ENCODE results near the gene CELSR2.

Gene CELSR2

GRCh38 chr1:109290137-109290536, 40.8 kb downstream of the CELSR2 start:
- no peaks in the 10 kb centered on the region for H3K36me3 ChIP-seq (ENCODE audit: insufficient read depth, low read length)
- no peaks in the 10 kb centered on the region for H4K20me1 ChIP-seq (ENCODE audit: insufficient read depth, low read length)
- no peaks in the 10 kb centered on the region for H3K79me2 ChIP-seq (ENCODE audit: insufficient read depth, low read length)
- H3K27ac ChIP-seq (ENCODE audit: low read length): no peak overlapping the region
- DNase-seq (no peak), ATAC-seq (ENCODE audit: insufficient read depth, low read depth) (no peak)
- no peak overlapping the region for H3K4me3 ChIP-seq (ENCODE audit: low read depth in 1 of 2, low read length in 2 of 2)
- H3K27me3 ChIP-seq (ENCODE audit: insufficient read depth, low read length, poor library complexity): no peaks in the 10 kb centered on the region
- H3K4me2 ChIP-seq (ENCODE audit: insufficient read depth, low read length): no peak overlapping the region
- TF ChIP-seq CTCF (IDR thresholded peaks at IDR 0.05; ENCODE audit: borderline replicate concordance, extremely low read depth, low read length, poor library complexity, severe bottlenecking) (no peak), EZH2 (IDR thresholded peaks at IDR 0.05; ENCODE audit: borderline replicate concordance, low read depth, low read length, severe bottlenecking) (no peak)
- no peak overlapping the region for H3K9ac ChIP-seq (ENCODE audit: low read depth, low read length)
- H2AFZ ChIP-seq (ENCODE audit: low read depth, low read length): no peak overlapping the region
- H3K4me1 ChIP-seq (ENCODE audit: insufficient read depth, low read length): no peaks in the 10 kb centered on the region
- H3K9me3 ChIP-seq (ENCODE audit: insufficient read depth, low read length, severe bottlenecking): no peaks in the 10 kb centered on the region

DNA sequence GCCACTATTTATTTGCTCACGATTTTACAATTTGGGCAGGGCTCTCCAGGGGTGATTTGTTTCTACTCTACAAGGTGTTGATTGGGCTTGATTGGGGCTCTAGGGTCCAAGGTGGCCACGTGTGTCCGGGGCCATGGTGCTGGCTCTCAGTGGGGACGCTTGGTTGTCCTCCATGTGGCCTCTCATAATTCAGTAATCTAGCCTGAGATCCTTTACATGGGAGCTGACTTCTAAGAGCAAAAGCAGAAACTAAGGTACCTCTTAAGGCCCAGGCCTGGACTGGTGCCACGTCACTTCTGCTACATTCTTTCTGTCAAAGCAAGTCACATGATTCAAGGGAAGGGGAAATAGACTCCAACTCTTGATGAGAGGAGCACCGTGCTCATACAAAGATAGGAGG, 41.7 kb downstream of the CELSR2 start:
- Histone ChIP-seq H3K4me1 (ENCODE audit: insufficient read depth, low read length) (no peaks in the 10 kb centered on the region), H3K9me3 (ENCODE audit: insufficient read depth, low read length, severe bottlenecking) (no peaks in the 10 kb centered on the region), H3K79me2 (ENCODE audit: insufficient read depth, low read length) (no peaks in the 10 kb centered on the region), H3K27me3 (ENCODE audit: insufficient read depth, low read length, poor library complexity) (no peaks in the 10 kb centered on the region), H3K36me3 (ENCODE audit: insufficient read depth, low read length) (no peaks in the 10 kb centered on the region), H3K9ac (ENCODE audit: low read depth, low read length) (no peak overlapping the region), H3K27ac (ENCODE audit: low read length) (no peak overlapping the region), H3K4me3 (ENCODE audit: low read depth in 1 of 2, low read length in 2 of 2) (no peak overlapping the region), H3K4me2 (ENCODE audit: insufficient read depth, low read length) (no peak overlapping the region), H4K20me1 (ENCODE audit: insufficient read depth, low read length) (no peaks in the 10 kb centered on the region), H2AFZ (ENCODE audit: low read depth, low read length) (no peak overlapping the region; the same call in 1 of the 2 replicates)
- DNase-seq (no peak), ATAC-seq (ENCODE audit: insufficient read depth, low read depth) (no peak)
- TF ChIP-seq CTCF (IDR thresholded peaks at IDR 0.05; ENCODE audit: borderline replicate concordance, extremely low read depth, low read length, poor library complexity, severe bottlenecking) (no peak), EZH2 (IDR thresholded peaks at IDR 0.05; ENCODE audit: borderline replicate concordance, low read depth, low read length, severe bottlenecking) (no peak)

DNA sequence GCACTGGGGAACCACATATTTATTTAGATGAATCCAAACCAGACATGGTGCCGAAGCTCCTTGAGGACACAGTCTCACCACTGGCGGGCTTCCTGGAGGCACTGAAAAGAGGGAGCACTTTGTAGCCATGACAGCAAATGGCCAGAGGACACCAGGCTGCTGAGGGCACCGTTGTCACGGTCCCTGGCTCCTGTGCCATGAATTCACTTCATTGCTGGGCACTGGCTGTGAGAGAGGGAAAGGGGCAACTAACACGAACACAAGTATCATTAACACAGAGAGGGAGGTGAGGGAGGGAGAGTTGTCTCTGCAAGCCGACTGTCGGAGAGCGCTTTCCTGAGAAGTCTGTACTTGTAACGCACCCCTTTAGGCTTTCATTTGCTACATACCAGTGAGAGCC, 43.0 kb downstream of the CELSR2 start:
- H3K9ac ChIP-seq (ENCODE audit: low read depth, low read length): no peak overlapping the region
- no peaks in the 10 kb centered on the region for H3K36me3 ChIP-seq (ENCODE audit: insufficient read depth, low read length)
- no peak for DNase-seq
- no peak for TF ChIP-seq EZH2 (IDR thresholded peaks at IDR 0.05; ENCODE audit: borderline replicate concordance, low read depth, low read length, severe bottlenecking)
- no peak for TF ChIP-seq CTCF (IDR thresholded peaks at IDR 0.05; ENCODE audit: borderline replicate concordance, extremely low read depth, low read length, poor library complexity, severe bottlenecking)
- no peak overlapping the region for H3K27ac ChIP-seq (ENCODE audit: low read length)
- no peaks in the 10 kb centered on the region for H3K27me3 ChIP-seq (ENCODE audit: insufficient read depth, low read length, poor library complexity)
- no peaks in the 10 kb centered on the region for H4K20me1 ChIP-seq (ENCODE audit: insufficient read depth, low read length)
- H3K4me3 ChIP-seq (ENCODE audit: low read depth in 1 of 2, low read length in 2 of 2): no peak overlapping the region
- no peaks in the 10 kb centered on the region for H3K9me3 ChIP-seq (ENCODE audit: insufficient read depth, low read length, severe bottlenecking)
- no peak for ATAC-seq (ENCODE audit: insufficient read depth, low read depth)
- no peaks in the 10 kb centered on the region for H3K4me1 ChIP-seq (ENCODE audit: insufficient read depth, low read length)
- no peak overlapping the region for H3K4me2 ChIP-seq (ENCODE audit: insufficient read depth, low read length)
- no peaks in the 10 kb centered on the region for H3K79me2 ChIP-seq (ENCODE audit: insufficient read depth, low read length)
- no peak overlapping the region for H2AFZ ChIP-seq (ENCODE audit: low read depth, low read length)

DNA sequence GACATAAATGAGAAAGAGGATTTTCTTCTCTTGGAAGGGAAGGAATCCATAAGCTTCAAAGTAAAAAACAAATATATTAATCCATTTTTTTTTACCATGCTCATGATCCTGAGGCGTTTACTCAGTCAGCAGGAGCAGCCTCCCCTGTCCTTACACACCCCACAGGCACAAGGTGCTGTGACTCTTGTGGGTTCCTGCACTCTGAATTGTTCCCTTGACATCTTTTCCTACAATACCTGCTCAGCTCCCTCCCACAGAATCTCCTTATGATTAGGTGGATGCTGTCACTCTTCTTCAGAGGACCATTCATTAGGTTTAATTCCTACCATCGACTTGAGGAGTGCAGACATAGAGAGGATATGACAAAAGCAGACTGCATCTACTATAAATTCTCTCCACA, 43.7 kb downstream of the CELSR2 start:
- Histone ChIP-seq H3K27me3 (ENCODE audit: insufficient read depth, low read length, poor library complexity) (no peaks in the 10 kb centered on the region), H2AFZ (ENCODE audit: low read depth, low read length) (no peak overlapping the region), H3K4me1 (ENCODE audit: insufficient read depth, low read length) (no peaks in the 10 kb centered on the region), H3K27ac (ENCODE audit: low read length) (no peak overlapping the region), H3K36me3 (ENCODE audit: insufficient read depth, low read length) (no peaks in the 10 kb centered on the region), H3K9ac (ENCODE audit: low read depth, low read length) (no peak overlapping the region), H4K20me1 (ENCODE audit: insufficient read depth, low read length) (no peaks in the 10 kb centered on the region), H3K9me3 (ENCODE audit: insufficient read depth, low read length, severe bottlenecking) (no peaks in the 10 kb centered on the region), H3K4me3 (ENCODE audit: low read depth in 1 of 2, low read length in 2 of 2) (no peak overlapping the region), H3K79me2 (ENCODE audit: insufficient read depth, low read length) (no peaks in the 10 kb centered on the region), H3K4me2 (ENCODE audit: insufficient read depth, low read length) (no peak overlapping the region)
- no peak for DNase-seq
- ATAC-seq (ENCODE audit: insufficient read depth, low read depth): no peak
- TF ChIP-seq EZH2 (IDR thresholded peaks at IDR 0.05; ENCODE audit: borderline replicate concordance, low read depth, low read length, severe bottlenecking) (no peak), CTCF (IDR thresholded peaks at IDR 0.05; ENCODE audit: borderline replicate concordance, extremely low read depth, low read length, poor library complexity, severe bottlenecking) (no peak)

Data from DND-41 (cell line).